ENCODE results near the gene TAT.
"Not testable (repeated sequence)": the region's sequence is repeated elsewhere in the genome, so short reads cannot be mapped to it uniquely, and the experiment has no call there.

The TAT gene

GRCh38 chr16:71595340-71595826 is 18.5 kb upstream of the TAT start:
- not testable (repeated sequence) for H3K4me1 ChIP-seq (ENCODE audit: insufficient read depth, low read length); H3K4me3 ChIP-seq (ENCODE audit: low read length); H3K36me3 ChIP-seq (ENCODE audit: insufficient read depth, low read length); H3K27me3 ChIP-seq (ENCODE audit: insufficient read depth, low read length); H3K9me3 ChIP-seq (ENCODE audit: low read length); H2AFZ ChIP-seq (ENCODE audit: low read depth, low read length)

DNA sequence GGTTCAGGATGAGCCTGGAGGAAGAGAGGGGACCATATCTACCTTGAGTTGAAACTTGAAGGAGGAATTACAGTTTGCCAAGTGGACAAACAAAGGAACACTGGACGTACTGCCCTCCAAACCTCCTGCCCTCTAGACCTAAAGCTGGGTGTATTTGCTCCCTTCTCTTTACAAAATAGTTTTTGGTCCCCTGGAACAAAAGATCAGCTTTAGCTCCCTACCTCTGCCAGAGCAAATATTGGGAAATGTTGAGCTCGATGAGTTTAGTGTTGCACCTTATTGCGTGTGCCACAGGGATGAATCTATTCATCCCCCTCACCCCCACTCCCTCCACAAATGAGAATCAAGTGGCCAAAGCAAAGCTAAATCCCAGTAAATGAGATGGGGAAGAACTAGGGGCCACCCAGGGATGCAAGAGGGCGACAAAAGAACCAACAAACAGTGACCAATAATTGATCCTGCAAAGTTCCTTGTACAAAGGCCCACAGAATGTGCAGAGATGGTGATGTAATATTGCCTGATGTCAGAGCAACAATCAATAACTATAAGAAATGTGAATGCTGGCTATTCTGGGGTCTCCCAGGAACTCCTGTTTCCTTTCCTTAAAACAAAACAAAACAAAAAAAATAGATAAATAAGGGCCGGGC is 17.2 kb upstream of the TAT start:
- Histone ChIP-seq H3K4me3 (ENCODE audit: low read length) (no peak overlapping the region), H3K4me1 (ENCODE audit: insufficient read depth, low read length) (no peaks in the 10 kb centered on the region), H3K36me3 (ENCODE audit: insufficient read depth, low read length) (no peaks in the 10 kb centered on the region), H3K27me3 (ENCODE audit: insufficient read depth, low read length) (no peaks in the 10 kb centered on the region), H3K9me3 (ENCODE audit: low read length) (no peaks in the 10 kb centered on the region), H2AFZ (ENCODE audit: low read depth, low read length) (no peak overlapping the region)

DNA sequence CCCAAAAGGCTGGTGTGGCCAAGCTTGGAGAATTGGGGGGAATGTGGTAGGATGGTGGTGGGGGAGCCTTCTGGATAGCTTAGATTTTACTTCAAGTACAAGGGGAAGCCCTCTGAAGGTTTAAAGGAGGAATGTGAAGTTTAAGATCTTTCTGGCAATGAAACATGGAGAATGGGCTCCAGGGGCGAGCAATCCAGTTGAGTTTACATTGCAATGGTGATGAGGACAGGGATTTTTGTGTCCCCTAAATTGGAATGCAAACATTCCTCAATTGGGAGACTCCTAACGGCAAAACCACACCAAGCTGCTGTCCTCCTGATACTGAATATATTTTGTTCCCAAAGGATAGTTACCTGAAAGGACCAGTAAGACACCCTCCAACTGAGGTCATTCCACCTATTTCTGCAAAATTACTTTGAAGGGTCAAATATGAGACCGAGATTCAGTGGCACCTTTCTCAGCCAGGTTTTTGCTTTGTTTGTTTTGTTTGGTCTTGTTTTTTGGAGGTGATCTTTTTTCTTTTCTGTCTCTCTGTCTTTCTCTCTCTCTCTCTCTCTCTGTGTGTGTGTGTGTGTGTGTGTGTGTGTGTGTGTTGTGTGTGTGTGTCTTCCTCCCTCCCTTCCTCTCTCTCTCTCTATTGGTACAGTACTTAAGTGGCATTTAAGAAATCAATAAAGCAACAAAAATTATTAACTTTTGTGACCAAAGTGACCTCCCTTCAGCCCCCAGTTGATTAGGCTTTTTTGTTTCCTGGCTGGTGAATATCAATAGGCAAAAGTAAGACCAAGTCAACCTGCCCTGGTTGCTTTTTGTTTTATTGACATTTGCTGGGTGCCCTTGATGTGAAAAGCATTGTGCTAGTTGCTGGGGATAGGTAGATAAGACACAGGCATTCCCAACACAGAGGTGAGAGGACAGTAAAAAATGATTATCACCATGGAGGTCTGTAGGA is 16.4 kb upstream of the TAT start:
- Histone ChIP-seq H3K9me3 (ENCODE audit: low read length) (no peaks in the 10 kb centered on the region), H3K36me3 (ENCODE audit: insufficient read depth, low read length) (no peaks in the 10 kb centered on the region), H3K4me1 (ENCODE audit: insufficient read depth, low read length) (no peaks in the 10 kb centered on the region)

GRCh38 chr16:71591917-71592316 is 15.0 kb upstream of the TAT start:
- H3K36me3 ChIP-seq (ENCODE audit: insufficient read depth, low read length), result no peaks in the 10 kb centered on the region
- H3K4me1 ChIP-seq (ENCODE audit: insufficient read depth, low read length), result no peaks in the 10 kb centered on the region
- H3K9me3 ChIP-seq (ENCODE audit: low read length), result no peaks in the 10 kb centered on the region
- peaks cover 4% of the 10 kb centered on the region for H3K27me3 ChIP-seq (ENCODE audit: insufficient read depth, low read length)
- H2AFZ ChIP-seq (ENCODE audit: low read depth, low read length), result no peak overlapping the region
- no peak overlapping the region for H3K4me3 ChIP-seq (ENCODE audit: low read length)

More for the DNA sequence above, 16.4 kb upstream of the TAT start:
- H2AFZ ChIP-seq (ENCODE audit: low read depth, low read length), result no peak overlapping the region
- peaks cover 2% of the 10 kb centered on the region for H3K27me3 ChIP-seq (ENCODE audit: insufficient read depth, low read length)
- no peak overlapping the region for H3K4me3 ChIP-seq (ENCODE audit: low read length)

DNA sequence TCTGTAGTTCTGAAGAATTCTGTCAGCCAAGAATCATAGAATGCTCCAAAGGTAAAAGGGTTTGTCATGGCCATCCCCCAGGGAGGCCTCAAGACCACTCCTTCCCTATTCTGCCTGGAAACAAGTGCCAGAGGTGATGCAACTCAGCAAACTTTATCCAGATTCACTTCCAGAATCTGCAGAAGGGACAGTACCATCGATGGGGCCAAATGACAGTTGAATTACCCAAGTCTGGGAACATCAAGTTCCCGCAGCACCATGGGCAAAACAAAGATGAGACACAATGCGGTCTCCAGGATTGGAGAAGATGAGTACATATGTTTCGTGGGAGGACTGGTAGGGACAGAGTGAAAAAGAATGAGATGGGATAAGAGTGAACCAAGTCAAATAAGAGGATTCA is 13.7 kb upstream of the TAT start:
- H3K4me1 ChIP-seq (ENCODE audit: insufficient read depth, low read length), result no peaks in the 10 kb centered on the region
- H3K27me3 ChIP-seq (ENCODE audit: insufficient read depth, low read length), result peaks cover 4% of the 10 kb centered on the region
- no peak overlapping the region for H3K4me3 ChIP-seq (ENCODE audit: low read length)
- H2AFZ ChIP-seq (ENCODE audit: low read depth, low read length), result no peak overlapping the region
- no peaks in the 10 kb centered on the region for H3K36me3 ChIP-seq (ENCODE audit: insufficient read depth, low read length)
- no peaks in the 10 kb centered on the region for H3K9me3 ChIP-seq (ENCODE audit: low read length)

DNA sequence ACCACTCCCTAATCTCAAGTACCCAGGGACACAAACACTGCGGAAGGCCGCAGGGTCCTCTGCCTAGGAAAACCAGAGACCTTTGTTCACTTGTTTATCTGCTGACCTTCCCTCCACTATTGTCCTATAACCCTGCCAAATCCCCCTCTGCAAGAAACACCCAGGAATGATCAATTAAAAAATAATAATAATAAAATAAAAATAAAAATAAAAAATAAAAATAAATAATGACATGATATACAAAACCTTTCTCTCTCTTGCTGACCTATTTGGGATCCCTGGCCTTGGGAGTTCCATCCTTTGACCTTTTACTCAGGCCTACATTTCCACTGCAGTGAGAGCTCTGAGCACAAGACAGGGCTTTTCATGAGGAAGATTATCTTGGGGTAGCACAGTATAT is 13.2 kb upstream of the TAT start:
- H3K36me3 ChIP-seq (ENCODE audit: insufficient read depth, low read length); H2AFZ ChIP-seq (ENCODE audit: low read depth, low read length); H3K4me3 ChIP-seq (ENCODE audit: low read length); H3K4me1 ChIP-seq (ENCODE audit: insufficient read depth, low read length); H3K27me3 ChIP-seq (ENCODE audit: insufficient read depth, low read length); H3K9me3 ChIP-seq (ENCODE audit: low read length): not testable (repeated sequence)

DNA sequence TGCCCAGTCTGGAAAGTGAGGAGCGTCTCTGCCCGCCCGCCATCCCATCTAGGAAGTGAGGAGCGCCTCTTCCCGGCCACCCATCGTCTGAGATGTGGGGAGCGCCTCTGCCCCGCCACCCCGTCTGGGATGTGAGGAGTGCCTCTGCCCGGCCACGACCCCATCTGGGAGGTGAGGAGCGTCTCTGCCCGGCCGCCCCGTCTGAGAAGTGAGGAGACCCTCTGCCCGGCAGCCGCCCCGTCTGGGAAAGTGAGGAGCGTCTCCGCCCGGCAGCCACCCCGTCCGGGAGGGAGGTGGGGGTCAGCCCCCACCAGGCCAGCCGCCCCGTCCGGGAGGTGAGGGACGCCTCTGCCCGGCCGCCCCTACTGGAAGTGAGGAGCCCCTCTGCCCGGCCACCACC is 12.4 kb upstream of the TAT start:
- H3K36me3 ChIP-seq (ENCODE audit: insufficient read depth, low read length); H2AFZ ChIP-seq (ENCODE audit: low read depth, low read length); H3K4me3 ChIP-seq (ENCODE audit: low read length); H3K9me3 ChIP-seq (ENCODE audit: low read length); H3K4me1 ChIP-seq (ENCODE audit: insufficient read depth, low read length); H3K27me3 ChIP-seq (ENCODE audit: insufficient read depth, low read length): not testable (repeated sequence)

- Histone ChIP-seq H3K4me1 (ENCODE audit: insufficient read depth, low read length) (no peaks in the 10 kb centered on the region), H2AFZ (ENCODE audit: low read depth, low read length) (no peak overlapping the region), H3K36me3 (ENCODE audit: insufficient read depth, low read length) (no peaks in the 10 kb centered on the region), H3K27me3 (ENCODE audit: insufficient read depth, low read length) (peaks cover 6% of the 10 kb centered on the region), H3K9me3 (ENCODE audit: low read length) (no peaks in the 10 kb centered on the region), H3K4me3 (ENCODE audit: low read length) (no peak overlapping the region)
These were observed 8.4 kb upstream of the TAT start for GRCh38 chr16:71585318-71585703.

DNA sequence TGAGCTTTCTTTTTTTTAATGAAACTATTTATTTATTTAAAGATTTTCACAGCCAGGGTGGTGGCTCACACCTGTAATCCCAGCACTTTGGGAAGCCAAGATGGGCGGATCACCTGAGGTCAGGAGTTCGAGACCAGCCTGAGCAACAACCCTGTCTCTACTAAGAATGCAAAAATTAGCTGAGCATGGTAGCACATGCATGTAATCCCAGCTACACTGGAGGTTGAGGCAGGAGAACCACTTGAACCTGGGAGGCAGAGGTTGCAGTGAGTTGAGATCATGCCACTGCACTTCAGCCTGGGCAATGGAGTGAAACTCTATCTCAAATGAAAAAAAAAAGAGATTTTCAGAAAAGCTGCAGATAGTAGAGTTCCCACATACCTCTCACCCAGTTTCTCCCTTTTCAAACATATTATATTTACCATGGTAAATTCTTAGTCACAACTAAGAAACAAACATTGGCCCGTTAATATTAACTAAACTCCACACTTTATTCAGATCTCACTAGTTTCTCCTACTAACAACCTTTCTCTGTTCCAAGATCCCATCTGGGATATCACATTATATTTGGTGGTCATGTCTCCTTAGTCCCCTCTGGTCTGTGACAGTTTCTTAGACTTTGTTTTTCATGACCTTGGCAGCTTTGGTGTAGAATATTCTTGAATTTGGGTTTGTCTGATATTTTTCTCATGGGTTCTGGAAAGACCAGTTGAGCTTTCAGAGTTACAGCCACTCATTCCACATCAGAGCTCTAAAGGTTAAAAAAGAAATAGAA is 7.8 kb upstream of the TAT start:
- no peaks in the 10 kb centered on the region for H3K36me3 ChIP-seq (ENCODE audit: insufficient read depth, low read length)
- H3K4me3 ChIP-seq (ENCODE audit: low read length), result no peak overlapping the region
- H3K9me3 ChIP-seq (ENCODE audit: low read length), result no peaks in the 10 kb centered on the region
- H3K4me1 ChIP-seq (ENCODE audit: insufficient read depth, low read length), result no peaks in the 10 kb centered on the region
- H3K27me3 ChIP-seq (ENCODE audit: insufficient read depth, low read length), result peaks cover 6% of the 10 kb centered on the region
- H2AFZ ChIP-seq (ENCODE audit: low read depth, low read length), result no peak overlapping the region

- not testable (repeated sequence) for H3K4me1 ChIP-seq (ENCODE audit: insufficient read depth, low read length); H3K9me3 ChIP-seq (ENCODE audit: low read length); H3K27me3 ChIP-seq (ENCODE audit: insufficient read depth, low read length); H3K4me3 ChIP-seq (ENCODE audit: low read length); H3K36me3 ChIP-seq (ENCODE audit: insufficient read depth, low read length); H2AFZ ChIP-seq (ENCODE audit: low read depth, low read length)
These were observed 5.6 kb upstream of the TAT start for GRCh38 chr16:71582553-71582848.

DNA sequence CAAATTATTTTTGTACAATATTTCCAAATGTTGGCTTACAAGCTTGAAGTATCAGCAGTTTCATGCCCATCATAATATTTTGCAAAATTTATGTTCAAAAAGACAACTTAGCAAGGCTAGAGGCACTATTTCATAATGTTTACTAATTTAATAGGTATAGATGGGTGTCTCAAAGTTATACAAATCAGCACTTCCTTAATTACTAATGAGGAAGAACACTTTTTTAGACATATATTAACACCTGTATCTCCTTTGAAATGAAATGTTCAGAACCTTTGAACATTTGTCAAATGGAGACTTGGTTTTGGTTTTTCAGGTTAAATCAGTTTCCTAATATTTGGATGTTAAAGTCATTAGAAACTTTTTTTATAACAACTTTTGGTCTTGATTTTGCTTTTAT is 2.2 kb downstream of the TAT start:
- H3K36me3 ChIP-seq (ENCODE audit: insufficient read depth, low read length), result no peaks in the 10 kb centered on the region
- H3K9me3 ChIP-seq (ENCODE audit: low read length), result no peaks in the 10 kb centered on the region
- no peak overlapping the region for H2AFZ ChIP-seq (ENCODE audit: low read depth, low read length)
- peaks cover 22% of the 10 kb centered on the region for H3K27me3 ChIP-seq (ENCODE audit: insufficient read depth, low read length)
- H3K4me1 ChIP-seq (ENCODE audit: insufficient read depth, low read length), result no peaks in the 10 kb centered on the region
- H3K4me3 ChIP-seq (ENCODE audit: low read length), result no peak overlapping the region

DNA sequence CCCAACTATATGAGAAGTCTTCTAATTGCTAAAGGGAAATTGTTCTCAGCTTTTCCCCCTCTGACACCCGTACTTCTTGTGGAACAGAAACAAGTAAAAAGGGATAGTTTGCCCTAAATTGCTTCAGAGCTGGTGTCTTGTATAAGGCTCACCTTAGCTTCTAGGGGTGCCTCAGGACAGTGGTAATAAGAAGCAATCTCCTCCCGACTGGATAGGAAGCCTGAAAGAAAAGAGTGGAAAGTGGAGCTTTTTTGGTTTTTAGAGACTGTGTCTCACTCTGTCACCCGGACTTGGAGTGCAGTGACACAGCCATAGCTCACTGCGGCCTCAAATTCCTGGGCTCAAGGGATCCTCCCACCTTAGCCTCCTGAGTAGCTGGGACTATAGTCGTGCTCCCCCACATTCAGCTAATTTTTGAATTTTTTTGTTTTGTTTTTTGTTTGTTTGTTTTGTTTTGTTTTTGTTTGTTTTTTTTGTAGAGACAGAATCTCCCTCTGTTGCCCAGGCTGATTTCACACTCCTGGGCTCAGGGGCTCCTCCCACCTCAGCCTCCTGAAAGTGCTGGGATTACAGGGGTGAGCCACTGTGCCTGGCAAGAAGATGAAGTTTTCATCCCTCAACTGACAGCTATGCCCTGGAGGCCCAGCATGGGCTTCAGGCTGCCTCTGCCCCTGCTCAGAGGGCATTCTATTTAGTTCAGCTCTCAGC is 3.4 kb downstream of the TAT start:
- H3K4me3 ChIP-seq (ENCODE audit: low read length), result no peak overlapping the region
- no peaks in the 10 kb centered on the region for H3K9me3 ChIP-seq (ENCODE audit: low read length)
- no peaks in the 10 kb centered on the region for H3K4me1 ChIP-seq (ENCODE audit: insufficient read depth, low read length)
- no peak overlapping the region for H2AFZ ChIP-seq (ENCODE audit: low read depth, low read length)
- H3K36me3 ChIP-seq (ENCODE audit: insufficient read depth, low read length), result no peaks in the 10 kb centered on the region
- H3K27me3 ChIP-seq (ENCODE audit: insufficient read depth, low read length), result peaks cover 22% of the 10 kb centered on the region

Measured in neuron (in vitro differentiated cells).